ENCODE results near the gene TNFRSF21. TPM values are rescaled to one million over a fixed set of nuclear protein-coding genes. Genes with fewer than 3 reads are reported as not detected.

Gene TNFRSF21
- total and polyA plus RNA-seq, 2 donors from 2014 or later = 40.3 to 45.5 TPM

GRCh38 chr6:47292944-47293343 is 16.8 kb downstream of the TNFRSF21 start:
- Histone ChIP-seq H3K9me3 (ENCODE audit: control insufficient read depth in 2 of 3, insufficient read depth in 1 of 3, low read length in 3 of 3) (peaks cover 0 to 8% (median 0%) of the 10 kb centered on the region in 3 donors), H3K27ac (ENCODE audit: low read depth in 2 of 2, low read length in 2 of 2) (no peak overlapping the region), H3K4me1 (ENCODE audit: control insufficient read depth in 2 of 3, insufficient read depth in 2 of 3, low read depth in 1 of 3, low read length in 3 of 3) (peaks cover 0 to 6% (median 2%) of the 10 kb centered on the region in 3 donors), H3K27me3 (ENCODE audit: control insufficient read depth, insufficient read depth, low read length) (no peaks in the 10 kb centered on the region), H3K4me3 (ENCODE audit: low read length in 3 of 3) (no peak overlapping the region), H3K36me3 (ENCODE audit: control insufficient read depth in 2 of 3, insufficient read depth in 3 of 3, low read length in 3 of 3) (no peaks in the 10 kb centered on the region), H3K9ac (ENCODE audit: low read length in 3 of 3) (no peak overlapping the region)
- no peak for TF ChIP-seq CTCF (IDR thresholded peaks at IDR 0.05; ENCODE audit: borderline replicate concordance, extremely low read depth, insufficient read depth)
- intact Hi-C loops (cut with DNase I) = no loop called here
- FAIRE-seq = no peak
- no peak for DNase-seq

- Histone ChIP-seq H3K9ac (ENCODE audit: low read length in 3 of 3) (no peak overlapping the region), H3K36me3 (ENCODE audit: control insufficient read depth in 2 of 3, insufficient read depth in 3 of 3, low read length in 3 of 3) (no peaks in the 10 kb centered on the region), H3K4me3 (ENCODE audit: low read length in 3 of 3) (no peak overlapping the region), H3K27ac (ENCODE audit: low read depth in 2 of 2, low read length in 2 of 2) (no peak overlapping the region), H3K4me1 (ENCODE audit: control insufficient read depth in 2 of 3, insufficient read depth in 2 of 3, low read depth in 1 of 3, low read length in 3 of 3) (peaks cover 0 to 6% (median 2%) of the 10 kb centered on the region in 3 donors), H3K9me3 (ENCODE audit: control insufficient read depth in 2 of 3, insufficient read depth in 1 of 3, low read length in 3 of 3) (peaks cover 0 to 8% (median 0%) of the 10 kb centered on the region in 3 donors), H3K27me3 (ENCODE audit: control insufficient read depth, insufficient read depth, low read length) (no peaks in the 10 kb centered on the region)
- FAIRE-seq (no peak), DNase-seq (no peak)
- intact Hi-C loops (cut with DNase I) = no loop called here
- no peak for TF ChIP-seq CTCF (IDR thresholded peaks at IDR 0.05; ENCODE audit: borderline replicate concordance, extremely low read depth, insufficient read depth)
Measured at GRCh38 chr6:47292027-47292426, 17.7 kb downstream of the TNFRSF21 start.

GRCh38 chr6:47290124-47290834 is 19.4 kb downstream of the TNFRSF21 start:
- peaks cover 0 to 8% (median 0%) of the 10 kb centered on the region in 3 donors for H3K9me3 ChIP-seq (ENCODE audit: control insufficient read depth in 2 of 3, insufficient read depth in 1 of 3, low read length in 3 of 3)
- peaks cover 0 to 11% (median 6%) of the 10 kb centered on the region in 3 donors for H3K36me3 ChIP-seq (ENCODE audit: control insufficient read depth in 2 of 3, insufficient read depth in 3 of 3, low read length in 3 of 3)
- H3K4me1 ChIP-seq (ENCODE audit: control insufficient read depth in 2 of 3, insufficient read depth in 2 of 3, low read depth in 1 of 3, low read length in 3 of 3) = peaks cover 0 to 6% (median 2%) of the 10 kb centered on the region in 3 donors
- no peak for TF ChIP-seq CTCF (IDR thresholded peaks at IDR 0.05; ENCODE audit: borderline replicate concordance, extremely low read depth, insufficient read depth)
- no peak overlapping the region for H3K4me3 ChIP-seq (ENCODE audit: low read length in 3 of 3)
- intact Hi-C loops (cut with DNase I) = no loop called here
- FAIRE-seq = no peak
- no peak for DNase-seq
- no peaks in the 10 kb centered on the region for H3K27me3 ChIP-seq (ENCODE audit: control insufficient read depth, insufficient read depth, low read length)
- H3K9ac ChIP-seq (ENCODE audit: low read length in 3 of 3) = no peak overlapping the region
- H3K27ac ChIP-seq (ENCODE audit: low read depth in 2 of 2, low read length in 2 of 2) = no peak overlapping the region

All from kidney (tissue), 14 donors.